Adipose tissue (tissue), 3 donors: ENCODE data around the gene PSMC5. TPM values are rescaled to one million over a fixed set of nuclear protein-coding genes. Genes with fewer than 3 reads are reported as not detected.
"Not testable (repeated sequence)": the region's sequence is repeated elsewhere in the genome, so short reads cannot be mapped to it uniquely, and the experiment has no call there.

Experiments used
- H3K27ac ChIP-seq: one replicate; pipeline ENCODE4 v1.5.1; 2013; ENCODE audit warnings: low read depth, low read length
- WGBS, 3 donors: extraction: QIAGEN DNeasy Blood & Tissue Kit; methylation state at CpG; one replicate each; pipeline ENCODE4 v1.1.7; 2013; 5-methylcytosine and 5-hydroxymethylcytosine counted together
- polyA plus RNA-seq, 3 donors: library from polyadenylated mRNA; stranded (reverse); fragments of 200-250 nt; gene quantifications; one replicate each; pipeline ENCODE4 v1.2.3, GENCODE V29; 2013
- donor health status: healthy with polysubstance abuse.
- donor health status: Bipolar disorder and iron deficiency.
- donor health status: healthy.

Gene PSMC5
- polyA plus RNA-seq, 3 donors, result 78.4 to 204 (median 141) TPM

DNA sequence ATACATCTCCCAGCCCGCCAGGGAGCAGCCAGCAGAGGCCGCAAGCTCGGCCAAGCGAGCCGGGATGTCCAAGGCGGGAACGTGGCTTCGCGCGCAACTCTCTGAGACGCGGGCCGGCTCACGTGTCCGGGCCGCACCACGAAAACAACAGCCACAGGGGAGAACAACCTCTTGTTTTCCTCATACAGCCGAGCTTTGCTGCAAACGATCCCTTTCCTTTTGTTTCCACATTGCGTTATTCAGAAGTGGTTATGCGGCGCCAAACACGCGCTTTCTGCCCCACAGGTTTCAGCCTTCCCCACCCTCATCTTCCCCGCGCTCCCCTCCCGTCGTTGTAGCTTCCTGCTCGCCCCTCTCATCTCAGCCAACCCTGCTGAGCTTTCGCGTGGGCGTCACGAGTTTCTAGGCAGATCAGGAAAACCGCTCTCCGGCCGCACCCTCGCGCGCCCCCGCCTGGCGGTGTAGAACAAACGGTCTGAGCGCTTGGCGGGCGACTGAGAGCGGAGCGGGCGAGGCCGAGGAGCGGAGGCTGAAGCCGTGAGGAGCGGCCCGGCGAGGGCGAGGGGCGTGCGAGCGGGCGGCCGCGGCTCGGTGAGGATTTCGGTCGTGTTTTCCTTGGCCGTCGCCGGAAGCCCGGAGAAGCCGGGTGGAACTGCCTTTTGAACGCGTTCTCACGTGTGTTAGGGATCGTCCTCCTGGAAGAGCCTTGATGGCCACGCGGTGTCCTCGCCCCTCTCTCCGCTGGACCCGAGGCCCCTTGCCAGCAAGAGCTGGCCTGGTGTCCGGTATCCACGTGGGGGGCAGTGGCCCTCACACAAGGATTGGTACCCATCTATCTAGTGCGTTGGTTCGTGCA is 21.8 kb downstream of the PSMC5 start:
- 14 to 18% (median 14%) methylated on average over 72 to 82 of the region's 82 CpGs for WGBS, 3 donors
- H3K27ac ChIP-seq, result no peak overlapping the region

GRCh38 chr17:63850401-63850800 is 23.2 kb downstream of the PSMC5 start:
- WGBS, 3 donors, result 63 to 92% (median 70%) methylated on average over 9 of the region's 9 CpGs
- H3K27ac ChIP-seq, result no peak overlapping the region

- no peak overlapping the region for H3K27ac ChIP-seq
- 89 to 96% (median 92%) methylated on average over 2 of the region's 2 CpGs for WGBS, 3 donors
Measured at GRCh38 chr17:63853260-63853659, 26.0 kb downstream of the PSMC5 start.

DNA sequence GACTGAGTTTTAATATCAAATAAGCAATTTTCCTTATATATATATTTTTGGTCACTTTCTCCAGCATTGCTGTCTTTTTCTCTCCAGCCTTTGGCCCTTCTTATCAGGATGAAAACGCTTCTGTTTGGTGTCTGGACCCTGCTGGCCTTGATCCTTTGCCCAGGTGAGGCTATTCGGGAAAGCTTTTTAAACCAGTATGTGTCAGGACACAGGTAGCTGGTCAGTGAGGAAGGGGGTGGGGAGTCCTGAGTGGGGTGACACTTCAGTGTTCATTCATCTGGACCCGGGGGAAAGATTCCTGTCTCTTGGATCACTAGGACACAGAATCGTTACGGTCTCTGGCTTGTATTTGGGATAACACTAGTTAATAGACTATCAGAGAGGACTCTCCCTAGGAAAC is 27.5 kb downstream of the PSMC5 start:
- 60 to 91% (median 86%) methylated on average over 5 of the region's 5 CpGs for WGBS, 3 donors
- no peak overlapping the region for H3K27ac ChIP-seq

DNA sequence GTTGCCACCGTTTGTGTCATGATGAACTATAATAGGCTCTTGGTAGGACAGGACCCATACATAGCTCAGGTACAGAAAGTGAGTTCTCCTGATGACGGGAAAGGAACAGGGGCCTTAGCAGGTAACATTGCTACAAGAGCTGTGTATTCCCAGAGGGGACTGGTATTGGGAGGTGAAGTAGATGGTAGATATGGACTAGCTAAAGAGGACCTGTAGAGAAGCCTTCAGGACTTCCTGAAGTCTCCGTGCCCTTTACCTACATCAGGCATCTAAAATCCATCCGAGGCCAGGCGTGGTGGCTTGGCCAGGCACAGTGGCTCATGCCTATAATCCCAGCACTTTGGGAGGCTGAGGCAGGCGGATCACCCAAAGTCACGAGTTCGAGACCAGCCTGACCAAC is 28.0 kb downstream of the PSMC5 start:
- WGBS, 3 donors, result 87 to 95% (median 93%) methylated on average over 8 of the region's 8 CpGs
- no peak overlapping the region for H3K27ac ChIP-seq

DNA sequence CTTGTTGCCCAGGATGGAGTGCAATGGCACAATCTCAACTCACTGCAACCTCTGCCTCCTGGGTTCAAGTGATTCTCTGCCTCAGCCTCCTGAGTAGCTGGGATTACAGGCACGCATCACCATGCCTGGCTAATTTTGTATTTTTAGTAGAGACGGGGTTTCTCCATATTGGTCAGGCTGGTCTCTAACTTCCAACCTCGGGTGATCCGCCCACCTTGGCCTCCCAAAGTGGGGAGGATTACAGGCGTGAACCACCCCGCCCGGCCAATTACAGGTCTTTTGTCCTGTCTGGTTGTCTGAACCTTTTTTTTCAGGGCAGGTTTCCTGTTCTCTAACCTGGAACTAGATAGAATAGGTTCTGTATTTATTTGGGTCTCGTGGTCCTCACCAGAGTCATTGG is 29.2 kb downstream of the PSMC5 start:
- WGBS, 3 donors, result 86 to 94% (median 94%) methylated on average over 8 of the region's 8 CpGs
- H3K27ac ChIP-seq, result not testable (repeated sequence)

DNA sequence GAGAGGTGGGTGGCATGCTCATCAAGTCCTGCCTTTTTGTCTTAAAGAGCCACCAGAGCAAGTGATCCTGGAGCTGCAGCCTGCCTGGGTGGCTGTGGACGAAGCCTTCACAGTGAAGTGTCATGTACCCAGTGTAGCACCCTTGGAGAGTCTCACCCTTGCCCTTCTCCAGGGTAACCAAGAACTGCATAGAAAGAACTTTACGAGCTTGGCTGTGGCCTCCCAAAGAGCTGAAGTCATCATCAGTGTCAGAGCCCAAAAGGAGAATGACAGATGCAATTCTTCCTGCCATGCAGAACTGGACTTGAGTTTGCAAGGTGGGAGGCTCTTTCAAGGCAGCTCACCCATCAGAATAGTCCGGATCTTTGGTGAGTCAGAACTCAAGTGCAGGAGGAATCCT is 32.0 kb downstream of the PSMC5 start:
- 73 to 89% (median 88%) methylated on average over 3 of the region's 3 CpGs for WGBS, 3 donors
- no peak overlapping the region for H3K27ac ChIP-seq

DNA sequence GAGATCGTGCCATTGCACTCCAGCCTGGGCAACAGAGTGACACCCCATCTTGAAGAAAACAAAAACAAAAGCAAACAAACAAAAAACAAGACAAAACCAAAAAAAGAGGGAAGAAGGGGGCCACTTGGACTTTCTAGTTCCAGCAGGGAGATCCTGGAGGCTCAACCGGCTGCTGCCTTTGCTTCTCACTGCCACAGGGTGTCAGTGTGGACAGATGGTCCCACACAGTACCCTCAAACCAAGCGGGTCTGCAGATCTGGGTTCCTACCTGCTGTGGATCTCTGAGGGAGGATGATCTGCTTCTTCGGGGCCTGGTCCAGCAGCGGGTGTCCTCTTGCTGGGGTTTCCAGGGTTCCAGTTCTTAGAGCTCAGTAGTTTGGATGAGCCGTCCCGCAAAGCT is 39.4 kb downstream of the PSMC5 start:
- not testable (repeated sequence) for H3K27ac ChIP-seq
- 61 to 83% (median 79%) methylated on average over 5 to 7 of the region's 7 CpGs for WGBS, 3 donors

GRCh38 chr17:63869491-63870291 is 42.5 kb downstream of the PSMC5 start:
- WGBS, 3 donors, result 50 to 69% (median 63%) methylated on average over 9 of the region's 9 CpGs
- H3K27ac ChIP-seq, result not testable (repeated sequence)

DNA sequence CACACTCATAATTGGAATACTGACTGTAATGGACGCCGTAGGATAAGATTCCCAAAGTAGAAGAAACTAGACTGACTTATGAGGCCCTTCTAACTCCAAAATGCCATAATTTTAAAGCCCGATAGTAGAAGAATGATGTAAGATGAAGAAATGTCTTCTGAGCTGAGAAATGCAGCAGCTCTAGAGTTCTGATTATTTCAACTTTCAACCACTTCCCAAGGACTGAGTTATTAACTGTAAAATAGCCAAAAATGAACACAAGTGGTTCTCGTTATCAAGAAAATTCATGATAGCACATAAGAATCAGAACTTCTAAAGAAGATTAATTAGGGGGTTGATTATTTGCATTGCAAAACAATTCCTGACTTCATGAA is 43.0 kb downstream of the PSMC5 start:
- 79 to 88% (median 83%) methylated on average over 4 of the region's 4 CpGs for WGBS, 3 donors
- not testable (repeated sequence) for H3K27ac ChIP-seq

GRCh38 chr17:63871646-63872365 is 44.6 kb downstream of the PSMC5 start:
- 87 to 97% (median 96%) methylated on average over 12 to 14 of the region's 15 CpGs for WGBS, 3 donors

DNA sequence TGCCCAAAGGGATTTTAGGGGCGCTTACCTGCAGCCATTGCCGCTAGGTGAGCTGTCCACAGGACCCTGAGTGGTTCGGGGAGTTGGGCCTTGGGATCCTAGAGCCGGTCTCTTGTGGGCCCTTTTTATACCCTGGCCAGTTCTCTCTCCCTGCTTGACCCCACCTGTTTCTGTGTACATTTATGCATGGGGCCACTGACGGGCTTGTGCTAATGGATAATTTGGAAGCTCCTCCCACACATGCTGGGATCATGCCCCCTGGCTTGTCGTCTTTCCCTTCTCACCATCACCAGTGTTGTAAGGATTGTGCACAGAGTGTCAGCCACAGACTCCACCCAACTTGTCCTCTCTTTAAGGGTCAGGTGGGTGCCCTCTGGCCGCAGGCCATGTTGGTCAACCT is 46.3 kb downstream of the PSMC5 start, which contains the start of gene CSH2:
Gene CSH2 (minus strand): TSS at position 101 of the 400 bp plus-strand sequence. CDS start 63 bp downstream, at position 38.
- WGBS, 3 donors, result 84 to 91% (median 89%) methylated on average over 4 to 7 of the region's 7 CpGs
- not testable (repeated sequence) for H3K27ac ChIP-seq

More at GRCh38 chr17:63871646-63872365, 44.6 kb downstream of the PSMC5 start:
- not testable (repeated sequence) for H3K27ac ChIP-seq

DNA sequence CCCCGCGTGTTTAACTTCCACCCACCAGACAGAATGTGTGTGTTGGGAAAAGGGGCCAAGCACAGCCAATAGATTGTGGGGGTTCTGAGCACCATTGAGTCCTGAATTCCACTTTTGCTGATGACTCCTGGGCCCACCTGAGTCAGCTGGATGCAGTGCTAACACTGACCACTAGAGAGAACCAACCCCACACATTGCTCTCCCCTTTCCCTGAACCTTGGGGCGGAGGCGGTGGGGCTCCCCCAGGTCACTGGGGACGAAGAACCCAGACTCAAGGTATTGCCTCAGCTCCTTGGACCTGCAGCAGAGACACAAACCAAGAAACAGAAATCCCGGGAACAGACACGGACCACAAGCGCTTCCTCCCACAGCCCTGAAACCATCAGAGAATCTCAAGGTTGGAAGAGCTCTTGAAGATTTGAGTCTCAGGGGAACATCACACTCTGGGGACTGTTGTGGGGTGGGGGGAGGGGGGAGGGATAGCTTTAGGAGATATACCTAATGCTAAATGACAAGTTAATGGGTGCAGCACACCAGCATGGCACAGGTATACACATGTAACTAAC is 46.9 kb downstream of the PSMC5 start:
- 74 to 80% (median 74%) methylated on average over 6 of the region's 8 CpGs for WGBS, 3 donors
- not testable (repeated sequence) for H3K27ac ChIP-seq

DNA sequence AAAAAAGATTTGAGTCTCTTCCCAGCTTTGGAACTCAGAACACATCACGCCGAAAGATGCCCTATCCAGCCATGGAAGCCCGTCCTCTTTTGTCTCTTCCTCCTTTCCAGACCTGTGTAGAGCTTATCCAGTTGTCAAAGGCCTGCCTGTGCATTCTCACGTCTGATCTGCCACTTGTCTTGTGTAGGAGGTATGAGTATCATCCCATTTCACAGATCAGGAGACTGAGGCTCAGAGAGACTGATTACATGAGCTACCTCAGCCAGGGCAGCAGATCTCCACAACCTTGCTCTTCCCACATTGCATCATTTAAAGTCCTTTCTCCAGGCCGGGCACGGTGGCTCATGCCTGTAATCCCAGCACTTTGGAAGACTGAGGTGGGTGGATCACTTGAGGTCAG is 47.5 kb downstream of the PSMC5 start:
- 87 to 91% (median 90%) methylated on average over 6 of the region's 6 CpGs for WGBS, 3 donors
- H3K27ac ChIP-seq, result not testable (repeated sequence)

DNA sequence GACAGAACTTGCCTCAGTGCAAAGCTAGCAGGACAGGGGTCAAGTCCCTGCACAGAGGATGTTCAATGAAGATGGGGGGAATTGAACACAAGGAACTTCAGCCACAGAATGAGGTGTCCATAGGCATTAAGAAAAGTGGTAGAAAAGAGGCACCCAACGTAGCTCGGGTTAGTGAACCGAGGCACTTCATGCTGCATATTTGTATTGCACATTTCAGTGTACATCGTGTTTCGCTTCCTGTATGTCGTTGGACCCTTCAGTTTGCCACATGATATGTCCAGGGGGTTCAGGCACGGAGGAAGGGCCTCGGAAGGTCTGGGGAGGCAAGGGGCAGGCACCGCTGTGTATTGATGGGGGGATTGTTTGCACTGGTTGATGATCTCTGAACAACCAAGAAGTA is 51.2 kb downstream of the PSMC5 start:
- 78 to 90% (median 86%) methylated on average over 9 of the region's 9 CpGs for WGBS, 3 donors
- not testable (repeated sequence) for H3K27ac ChIP-seq

GRCh38 chr17:63880706-63881105 is 53.5 kb downstream of the PSMC5 start:
- 75 to 86% (median 85%) methylated on average over 12 of the region's 12 CpGs for WGBS, 3 donors
- H3K27ac ChIP-seq, result no peak overlapping the region

GRCh38 chr17:63881337-63881736 is 54.1 kb downstream of the PSMC5 start:
- not testable (repeated sequence) for H3K27ac ChIP-seq
- 63 to 79% (median 66%) methylated on average over 11 of the region's 11 CpGs for WGBS, 3 donors
